PC-3 (cell line): ENCODE measurements around the gene IL3. TPM values are rescaled to one million over a fixed set of nuclear protein-coding genes. Genes with fewer than 3 reads are reported as not detected.

Experiments
- ATAC-seq: fragments of 200-7000 bp; cut with Tn5 transposase; 2 replicates; pipeline ENCODE4 v1.9.1; 2020; ENCODE audit warnings: mild to moderate bottlenecking, moderate library complexity
- BruUV-seq: library from RNA; stranded (reverse); fragments of 400-500 nt; replicated peaks from 2 replicates; lab custom pipeline; 2021; lab: Mats Ljungman, UMichigan
- CTCF ChIA-PET: fragments of 300-600 bp; sonication (Branson Sonifier 250); formaldehyde crosslinking; loops from one replicate; lab custom pipeline; 2022; ENCODE audit warnings: antibody characterized with exemption; lab: Charles Lee
- POLR2A ChIA-PET: fragments of 300-600 bp; sonication (Branson Sonifier 250); formaldehyde crosslinking; loops from one replicate; lab custom pipeline; 2022; ENCODE audit warnings: antibody characterized with exemption; ENCODE audit not compliant: unreplicated experiment; lab: Charles Lee
- DNase-seq: peaks from one replicate; pipeline ENCODE4 v3.0.0-alpha.2; 2015
- H2AFZ ChIP-seq: fragments of 300-600 bp; sonication (generic); 2 replicates; pipeline ENCODE4 v1.6.0; 2016; ENCODE audit warnings: antibody characterized with exemption, low read length
- H3F3A ChIP-seq: fragments of 300-600 bp; sonication (generic); one replicate; pipeline ENCODE4 v1.6.0; 2017; ENCODE audit warnings: antibody characterized with exemption, low read length, control low read depth, mild to moderate bottlenecking; ENCODE audit not compliant: unreplicated experiment
- H3K27ac ChIP-seq: fragments of 300-600 bp; sonication (generic); 2 replicates; pipeline ENCODE4 v1.5.1; 2016; ENCODE audit warnings: mild to moderate bottlenecking, low read length
- H3K27me3 ChIP-seq: fragments of 300-600 bp; sonication (generic); 2 replicates; pipeline ENCODE4 v1.6.1; 2016; ENCODE audit warnings: low read length, mixed read lengths
- H3K36me3 ChIP-seq: fragments of 300-600 bp; sonication (generic); 2 replicates; pipeline ENCODE4 v1.6.1; 2016; ENCODE audit warnings: low read depth, mixed run types, low read length, mixed read lengths
- H3K4me1 ChIP-seq: fragments of 300-600 bp; sonication (generic); 2 replicates; pipeline ENCODE4 v1.5.1; 2016; ENCODE audit warnings: low read length; ENCODE audit not compliant: insufficient read depth
- H3K4me2 ChIP-seq: fragments of 300-600 bp; sonication (generic); 2 replicates; pipeline ENCODE4 v1.6.0; 2016; ENCODE audit warnings: low read length
- H3K4me3 ChIP-seq: fragments of 300-600 bp; sonication (generic); 2 replicates; pipeline ENCODE4 v1.5.1; 2016; ENCODE audit warnings: mild to moderate bottlenecking, low read length, mixed read lengths
- H3K79me2 ChIP-seq: fragments of 300-600 bp; sonication (generic); 2 replicates; pipeline ENCODE4 v1.6.1; 2017; ENCODE audit warnings: low read length, mixed read lengths
- H3K9ac ChIP-seq: fragments of 300-600 bp; sonication (generic); 2 replicates; pipeline ENCODE4 v1.6.0; 2016; ENCODE audit warnings: mild to moderate bottlenecking, low read length
- H3K9me2 ChIP-seq: fragments of 300-600 bp; sonication (generic); replicated peaks from 2 replicates; pipeline ENCODE4 v1.6.1; 2016; ENCODE audit warnings: mixed run types, low read length, mixed read lengths
- H3K9me3 ChIP-seq: fragments of 300-600 bp; sonication (generic); 2 replicates; pipeline ENCODE4 v1.6.1; 2016; ENCODE audit warnings: low read length, mixed read lengths
- H4K20me1 ChIP-seq: fragments of 300-600 bp; sonication (generic); 2 replicates; pipeline ENCODE4 v1.6.1; 2016; ENCODE audit warnings: low read length, mixed read lengths
- EZH2 ChIP-seq: fragments of 300-600 bp; sonication (generic); IDR thresholded peaks from one replicate; pipeline ENCODE4 v1.6.1; 2017; ENCODE audit warnings: antibody characterized with exemption, mild to moderate bottlenecking, low read length; ENCODE audit not compliant: unreplicated experiment
- EZH2phosphoT487 ChIP-seq: fragments of 300-600 bp; sonication (generic); IDR thresholded peaks from 2 replicates; pipeline ENCODE4 v1.6.1; 2018; ENCODE audit warnings: mild to moderate bottlenecking, antibody characterized with exemption, low read length, borderline replicate concordance
- intact Hi-C: fragments of 100-400 bp; cut with micrococcal nuclease; formaldehyde crosslinking; loops from 2 replicates; pipeline ENCODE4 v1.9.0; 2023
- total RNA-seq: library from RNA; depleted of rRNA; stranded (reverse); fragments of >200 nt; gene quantifications from 2 replicates; pipeline ENCODE4 v1.2.3, GENCODE V29; 2014
- TF ChIP-seq, protein P1 (sequence below): fragments of 300-600 bp; sonication (generic); conservative IDR thresholded peaks from 2 replicates; pipeline ENCODE4 v1.5.1; 2017; ENCODE audit warnings: antibody characterized with exemption, low read depth, mild to moderate bottlenecking, low read length

IL3 gene
- total RNA-seq, 1 experiment from 2014 or later = not detected

DNA sequence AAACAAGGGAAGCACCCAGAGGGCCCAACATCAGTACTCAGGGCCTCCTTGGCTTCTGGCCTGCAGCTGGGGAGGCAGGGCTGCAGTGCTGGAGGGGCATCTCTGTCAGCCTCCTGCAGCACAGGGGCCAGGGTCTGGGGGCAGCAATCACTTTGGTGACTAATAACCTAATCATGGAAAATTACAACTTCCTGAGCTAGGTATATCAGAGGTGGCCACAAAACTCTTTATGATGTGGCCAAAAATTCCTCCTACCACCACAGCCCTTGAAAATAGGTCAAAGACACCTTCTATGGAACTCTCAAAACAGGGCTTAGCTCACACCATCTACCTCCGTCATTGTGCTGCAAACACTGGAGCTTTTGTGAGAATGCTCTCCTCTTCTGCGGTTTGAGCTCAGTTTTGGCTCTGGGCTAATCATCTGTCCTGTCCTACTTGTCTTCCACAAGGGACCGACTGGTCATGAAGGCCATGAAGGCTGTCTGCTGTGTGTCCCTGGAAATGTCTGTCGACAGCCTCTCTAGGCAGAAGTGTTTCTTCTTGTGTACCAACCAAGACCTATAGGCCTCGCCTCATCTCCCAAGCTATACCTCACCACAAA is 41.7 kb downstream of the IL3 start:
- ATAC-seq (peak; percentile 45), DNase-seq (peak; percentile 80)
- H3K9ac ChIP-seq = peak overlapping the region; percentile 84
- TF ChIP-seq EZH2 = no peak
- TF ChIP-seq, protein P1, sequence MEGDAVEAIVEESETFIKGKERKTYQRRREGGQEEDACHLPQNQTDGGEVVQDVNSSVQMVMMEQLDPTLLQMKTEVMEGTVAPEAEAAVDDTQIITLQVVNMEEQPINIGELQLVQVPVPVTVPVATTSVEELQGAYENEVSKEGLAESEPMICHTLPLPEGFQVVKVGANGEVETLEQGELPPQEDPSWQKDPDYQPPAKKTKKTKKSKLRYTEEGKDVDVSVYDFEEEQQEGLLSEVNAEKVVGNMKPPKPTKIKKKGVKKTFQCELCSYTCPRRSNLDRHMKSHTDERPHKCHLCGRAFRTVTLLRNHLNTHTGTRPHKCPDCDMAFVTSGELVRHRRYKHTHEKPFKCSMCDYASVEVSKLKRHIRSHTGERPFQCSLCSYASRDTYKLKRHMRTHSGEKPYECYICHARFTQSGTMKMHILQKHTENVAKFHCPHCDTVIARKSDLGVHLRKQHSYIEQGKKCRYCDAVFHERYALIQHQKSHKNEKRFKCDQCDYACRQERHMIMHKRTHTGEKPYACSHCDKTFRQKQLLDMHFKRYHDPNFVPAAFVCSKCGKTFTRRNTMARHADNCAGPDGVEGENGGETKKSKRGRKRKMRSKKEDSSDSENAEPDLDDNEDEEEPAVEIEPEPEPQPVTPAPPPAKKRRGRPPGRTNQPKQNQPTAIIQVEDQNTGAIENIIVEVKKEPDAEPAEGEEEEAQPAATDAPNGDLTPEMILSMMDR = no peak
- no peak for TF ChIP-seq EZH2phosphoT487
- ChIA-PET CTCF (no interaction called here), POLR2A (no interaction called here)
- intact Hi-C loops = loop anchor here (1.0 to 2.0 kb wide), 2 partner anchors 8 to 29 kb away; partner anchors contain the start of gene CSF2
- no peak overlapping the region for H2AFZ ChIP-seq
- H4K20me1 ChIP-seq = no peaks in the 10 kb centered on the region
- no peaks in the 10 kb centered on the region for H3K9me3 ChIP-seq
- peaks cover 6% of the 10 kb centered on the region for H3F3A ChIP-seq
- no TSS peak for BruUV-seq
- H3K9me2 ChIP-seq = no peaks in the 10 kb centered on the region
- peak overlapping the region; percentile 96 for H3K27ac ChIP-seq
- no peaks in the 10 kb centered on the region for H3K79me2 ChIP-seq
- no peaks in the 10 kb centered on the region for H3K36me3 ChIP-seq
- no peak overlapping the region for H3K4me3 ChIP-seq
- H3K4me1 ChIP-seq = peaks cover 50% of the 10 kb centered on the region
- H3K27me3 ChIP-seq = no peaks in the 10 kb centered on the region
- H3K4me2 ChIP-seq = peak overlapping the region; percentile 59

DNA sequence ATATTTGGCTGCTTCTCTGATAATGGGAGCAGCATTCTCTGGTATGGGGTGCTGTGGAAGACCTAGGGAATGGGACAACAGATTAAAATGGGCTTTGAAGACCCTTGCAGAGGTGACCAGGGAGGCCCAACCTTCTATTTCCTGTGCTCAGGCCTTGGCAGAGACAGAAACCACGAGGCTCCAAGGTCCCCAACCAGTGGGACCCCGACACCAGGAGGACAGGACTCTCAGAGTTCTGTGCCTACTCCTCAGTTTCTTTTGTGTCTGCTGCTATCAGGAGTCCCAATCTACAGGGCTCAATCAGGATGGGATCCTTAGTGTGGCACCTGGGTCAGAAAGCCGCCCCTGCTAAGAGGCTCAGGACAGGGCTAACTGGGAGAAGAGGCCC is 42.5 kb downstream of the IL3 start:
- Histone ChIP-seq H2AFZ (no peak overlapping the region), H3K9me3 (no peaks in the 10 kb centered on the region), H3K36me3 (no peaks in the 10 kb centered on the region), H3K79me2 (no peaks in the 10 kb centered on the region), H3F3A (peaks cover 6% of the 10 kb centered on the region), H3K9me2 (no peaks in the 10 kb centered on the region), H3K4me3 (no peak overlapping the region), H3K27ac (peak overlapping the region; percentile 96), H4K20me1 (no peaks in the 10 kb centered on the region), H3K4me1 (peaks cover 50% of the 10 kb centered on the region), H3K9ac (peak overlapping the region; percentile 84), H3K27me3 (no peaks in the 10 kb centered on the region), H3K4me2 (peak overlapping the region; percentile 59)
- CTCF ChIA-PET = no interaction called here
- TF ChIP-seq EZH2phosphoT487 = no peak
- no TSS peak for BruUV-seq
- DNase-seq (no peak), ATAC-seq (no peak)
- POLR2A ChIA-PET = interaction anchor here (0.5 kb wide), 1 partner anchor 87 kb away, joined by 3 read pairs; no protein-coding TSS in a partner anchor
- intact Hi-C loops = loop anchor here (1.0 to 2.0 kb wide), 2 partner anchors 9 to 30 kb away; partner anchors contain the start of gene CSF2

DNA sequence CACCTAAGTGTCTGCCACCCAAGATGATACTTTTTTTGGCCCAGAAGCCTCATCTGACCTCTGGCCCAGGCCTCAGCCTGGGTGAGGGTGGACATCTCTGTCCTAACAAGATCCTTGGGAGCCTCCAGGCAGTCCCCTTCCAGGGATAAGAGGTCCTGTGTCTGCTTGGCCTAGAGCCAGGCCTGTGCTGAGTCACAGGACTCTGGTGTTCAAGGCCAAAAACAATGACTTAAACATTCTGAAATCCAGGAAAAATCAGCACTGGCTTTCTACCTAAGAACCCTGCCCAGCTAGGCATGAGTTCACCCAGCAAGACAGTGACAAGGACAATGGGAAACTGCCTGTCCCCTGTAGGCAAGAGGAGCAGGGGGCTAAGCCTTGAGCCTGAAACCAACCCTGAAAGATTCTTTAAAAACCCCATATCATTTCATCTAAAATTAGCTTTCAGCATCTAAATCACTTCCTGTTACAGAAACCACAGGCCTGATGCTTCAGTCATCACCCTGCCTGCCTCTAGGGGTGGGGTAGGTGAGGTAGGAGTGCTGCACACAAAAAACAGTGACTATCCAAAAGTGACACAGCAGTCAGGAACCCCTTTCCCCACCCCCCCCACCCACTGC is 43.0 kb downstream of the IL3 start:
- Histone ChIP-seq H4K20me1 (no peaks in the 10 kb centered on the region), H3K4me3 (no peak overlapping the region), H2AFZ (no peak overlapping the region), H3K9me2 (no peaks in the 10 kb centered on the region), H3K27me3 (no peaks in the 10 kb centered on the region), H3K9me3 (no peaks in the 10 kb centered on the region), H3K79me2 (no peaks in the 10 kb centered on the region), H3K9ac (peak overlapping the region; percentile 84), H3K4me2 (peak overlapping the region; percentile 59), H3K36me3 (no peaks in the 10 kb centered on the region), H3F3A (peaks cover 6% of the 10 kb centered on the region), H3K4me1 (peaks cover 45% of the 10 kb centered on the region), H3K27ac (peak overlapping the region; percentile 96)
- ATAC-seq (peak; percentile 69), DNase-seq (peak; percentile 94)
- intact Hi-C loops = loop anchor here (2.0 kb wide), 1 partner anchor 31 kb away; the partner anchor contains the start of gene CSF2
- TF ChIP-seq EZH2 (no peak), EZH2phosphoT487 (no peak)
- TF ChIP-seq, protein P1 = no peak
- ChIA-PET CTCF (no interaction called here), POLR2A (interaction anchor here (0.5 kb wide), 1 partner anchor 86 kb away, joined by 3 read pairs; no protein-coding TSS in a partner anchor)
- BruUV-seq = no TSS peak
